ENCODE measurements around the gene TMSB15B. TPM values are rescaled to one million over a fixed set of nuclear protein-coding genes. Genes with fewer than 3 reads are reported as not detected.
"Not testable (repeated sequence)": the region's sequence is repeated elsewhere in the genome, so short reads cannot be mapped to it uniquely, and the experiment has no call there.

The TMSB15B gene
- total RNA-seq, 1 donor from 2014 or later, result 0.27 TPM

DNA sequence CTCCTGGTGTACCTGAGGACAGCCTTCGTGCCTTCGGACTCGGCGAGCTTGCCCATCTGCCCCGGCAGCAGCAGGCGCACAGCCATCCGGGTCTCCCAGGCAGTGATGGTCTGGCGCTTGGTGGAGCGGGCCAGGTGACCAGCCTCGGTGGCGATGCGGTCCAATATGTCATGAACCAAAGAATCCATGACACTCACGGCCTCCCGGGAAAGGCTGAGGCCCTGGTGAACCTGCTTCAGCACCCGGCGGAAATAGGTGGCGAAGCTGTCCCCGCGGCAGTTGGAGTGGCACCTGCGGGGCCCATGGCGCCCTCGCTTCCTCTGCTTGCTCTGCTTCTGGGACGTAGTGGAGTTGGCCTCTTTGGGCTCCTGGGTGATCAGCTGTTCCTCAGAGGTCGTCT lies 50.7 kb downstream of the TMSB15B start:
- no peak for DNase-seq (ENCODE audit: missing footprints)
- intact Hi-C loops (cut with DNase I), result no loop called here
- no peak for ATAC-seq

DNA sequence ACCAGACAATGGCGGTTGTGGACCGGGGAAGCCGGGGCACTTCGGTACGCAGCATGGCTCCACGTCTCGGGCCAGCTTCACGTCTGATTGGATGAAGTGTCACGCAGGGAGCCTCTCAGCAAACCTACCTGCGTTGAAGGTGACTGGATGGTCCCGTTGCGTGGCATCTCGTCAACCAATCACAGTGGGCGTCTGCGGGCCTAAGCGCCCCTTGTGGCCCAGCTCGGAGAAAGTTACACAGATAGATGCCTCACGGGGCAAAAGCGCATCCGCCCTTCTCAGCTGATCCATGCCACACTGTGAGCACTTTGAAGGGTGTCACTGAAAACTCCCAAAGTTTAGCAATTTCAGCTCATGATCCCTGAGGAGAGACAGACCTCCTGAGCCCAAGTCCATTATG lies 51.2 kb downstream of the TMSB15B start, which contains the start of gene H2BW1:
TSS of gene H2BW1 (minus strand) at position 103 of the 400 bp plus-strand sequence. CDS start 132 bp downstream, outside the sequence.
- DNase-seq (ENCODE audit: missing footprints) (no peak), ATAC-seq (no peak)
- intact Hi-C loops (cut with DNase I), result no loop called here

DNA sequence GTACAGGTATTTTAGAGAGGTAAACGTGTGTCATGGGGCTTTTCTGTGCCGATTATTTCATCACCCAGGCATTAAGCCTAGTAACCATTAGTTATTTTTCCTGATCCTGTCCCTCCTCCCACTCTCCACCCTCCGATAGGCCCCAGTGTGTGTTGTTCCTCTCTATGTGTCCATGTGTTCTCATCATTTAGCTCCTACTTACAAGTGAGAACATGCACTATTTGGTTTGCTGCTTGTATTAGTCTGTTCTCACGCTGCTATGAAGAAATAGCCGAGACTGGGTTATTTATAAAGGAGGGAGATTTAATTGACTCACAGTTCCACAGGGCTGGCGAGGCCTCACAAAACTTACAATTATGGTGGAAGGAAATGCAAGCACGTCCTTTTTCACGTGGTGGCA lies 53.1 kb downstream of the TMSB15B start:
- DNase-seq (ENCODE audit: missing footprints); intact Hi-C loops (cut with DNase I); ATAC-seq: not testable (repeated sequence)

Other genes with a start within 250 kb of the TMSB15B start
- gene PLP1, start 185.8 kb upstream of the TMSB15B start, total RNA-seq, result 11.4 TPM
- gene RAB9B, start 130.4 kb upstream of the TMSB15B start, total RNA-seq, result 33.9 TPM
- gene H2BW1, start 51.1 kb downstream of the TMSB15B start, total RNA-seq, result not detected
- not detected for gene H2BW2, start 77.3 kb downstream of the TMSB15B start, total RNA-seq
- 0.19 TPM for gene TMSB15C, start 113.6 kb downstream of the TMSB15B start, total RNA-seq
- gene ZCCHC18, start 149.9 kb downstream of the TMSB15B start, total RNA-seq, result 0.22 TPM
- 11.8 TPM for gene SLC25A53, start 194.4 kb downstream of the TMSB15B start, total RNA-seq
- gene FAM199X, start 203.8 kb downstream of the TMSB15B start, total RNA-seq, result 10.7 TPM